Endothelial cell of umbilical vein (primary cell): ENCODE results near the gene VWA8.

Experiments used
- POLR2AphosphoS5 ChIP-seq: IDR thresholded peaks from 2 replicates; pipeline ENCODE4 v1.6.1; 2012; ENCODE audit warnings: low read depth, mild to moderate bottlenecking, control low read depth, low read length, moderate library complexity; ENCODE audit not compliant: insufficient read depth
- TF ChIP-seq, protein P1 (sequence below), 2 donors: IDR thresholded peaks; 1 replicate in 1 of 2; 2 replicates in 1 of 2; pipeline ENCODE4 v1.5.1; 2011; ENCODE audit warnings: low read length in 2 of 2, mild to moderate bottlenecking in 2 of 2, moderate library complexity in 2 of 2, control low read depth in 1 of 2, inconsistent platforms in 1 of 2, low read depth in 1 of 2; ENCODE audit not compliant: insufficient read depth in 1 of 2; ENCODE audit errors: extremely low read depth in 1 of 2

DNA sequence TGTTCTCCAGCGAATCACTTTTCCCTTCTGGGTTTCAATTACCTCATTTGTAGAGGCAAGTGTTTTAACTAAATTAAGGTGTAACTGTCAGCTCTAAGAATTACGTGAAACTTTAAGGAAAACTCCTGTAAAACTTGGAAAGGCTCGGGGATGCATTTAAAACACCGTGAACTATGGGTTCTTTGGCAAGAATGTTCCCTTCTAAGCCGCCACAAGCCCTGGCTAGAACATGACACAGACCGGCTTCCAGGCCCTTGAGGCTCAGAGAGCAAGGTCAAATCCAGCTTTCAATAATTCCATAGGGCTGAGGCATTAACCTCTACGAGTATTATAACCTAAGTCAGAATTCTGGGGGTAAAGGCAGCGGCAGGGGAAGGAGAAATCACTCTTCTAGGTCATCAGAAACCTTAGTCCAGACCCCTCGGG lies 685 bp downstream of the VWA8 start:
- TF ChIP-seq POLR2AphosphoS5, result no peak
- TF ChIP-seq, protein P1, sequence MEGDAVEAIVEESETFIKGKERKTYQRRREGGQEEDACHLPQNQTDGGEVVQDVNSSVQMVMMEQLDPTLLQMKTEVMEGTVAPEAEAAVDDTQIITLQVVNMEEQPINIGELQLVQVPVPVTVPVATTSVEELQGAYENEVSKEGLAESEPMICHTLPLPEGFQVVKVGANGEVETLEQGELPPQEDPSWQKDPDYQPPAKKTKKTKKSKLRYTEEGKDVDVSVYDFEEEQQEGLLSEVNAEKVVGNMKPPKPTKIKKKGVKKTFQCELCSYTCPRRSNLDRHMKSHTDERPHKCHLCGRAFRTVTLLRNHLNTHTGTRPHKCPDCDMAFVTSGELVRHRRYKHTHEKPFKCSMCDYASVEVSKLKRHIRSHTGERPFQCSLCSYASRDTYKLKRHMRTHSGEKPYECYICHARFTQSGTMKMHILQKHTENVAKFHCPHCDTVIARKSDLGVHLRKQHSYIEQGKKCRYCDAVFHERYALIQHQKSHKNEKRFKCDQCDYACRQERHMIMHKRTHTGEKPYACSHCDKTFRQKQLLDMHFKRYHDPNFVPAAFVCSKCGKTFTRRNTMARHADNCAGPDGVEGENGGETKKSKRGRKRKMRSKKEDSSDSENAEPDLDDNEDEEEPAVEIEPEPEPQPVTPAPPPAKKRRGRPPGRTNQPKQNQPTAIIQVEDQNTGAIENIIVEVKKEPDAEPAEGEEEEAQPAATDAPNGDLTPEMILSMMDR (IDR thresholded peaks at IDR 0.05; ENCODE audit: extremely low read depth in 1 of 2, insufficient read depth in 1 of 2, low read depth in 1 of 2, low read length in 2 of 2), result no peak
